Measurements from ENCODE around the gene LIX1.

GRCh38 chr5:97127727-97128126 is 14.7 kb downstream of the LIX1 start:
- no peak for TF ChIP-seq CTCF (IDR thresholded peaks at IDR 0.05)
- TF ChIP-seq POLR2A (IDR thresholded peaks at IDR 0.05) = no peak
- no peak for TF ChIP-seq EP300 (IDR thresholded peaks at IDR 0.05)
